ENCODE data around the gene ZNRF1.

The ZNRF1 gene

GRCh38 chr16:75027520-75028300, 28.9 kb downstream of the ZNRF1 start:
- no peak for DNase-seq (ENCODE audit: low read depth)

- DNase-seq (ENCODE audit: low read depth) = no peak
These were observed 29.8 kb downstream of the ZNRF1 start for GRCh38 chr16:75028544-75029135.

DNA sequence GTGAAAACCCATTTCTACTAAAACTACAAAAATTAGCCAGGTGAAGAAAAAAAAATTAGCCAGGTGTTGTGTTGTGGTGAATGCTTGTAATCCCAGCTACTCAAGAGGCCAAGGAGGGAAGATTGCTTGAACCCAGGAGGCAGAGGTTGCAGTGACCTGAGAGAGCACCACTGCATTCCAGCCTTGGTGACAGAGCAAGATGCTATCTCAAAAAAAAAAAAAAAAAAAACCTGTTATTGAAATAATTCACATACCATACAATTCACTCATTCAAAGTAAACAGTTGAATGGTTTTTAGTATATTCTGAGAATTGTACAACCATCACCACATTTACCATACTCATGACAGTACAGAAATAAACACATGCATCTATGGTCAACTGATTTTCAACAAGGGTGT, 31.0 kb downstream of the ZNRF1 start:
- no peak for DNase-seq (ENCODE audit: low read depth)

DNA sequence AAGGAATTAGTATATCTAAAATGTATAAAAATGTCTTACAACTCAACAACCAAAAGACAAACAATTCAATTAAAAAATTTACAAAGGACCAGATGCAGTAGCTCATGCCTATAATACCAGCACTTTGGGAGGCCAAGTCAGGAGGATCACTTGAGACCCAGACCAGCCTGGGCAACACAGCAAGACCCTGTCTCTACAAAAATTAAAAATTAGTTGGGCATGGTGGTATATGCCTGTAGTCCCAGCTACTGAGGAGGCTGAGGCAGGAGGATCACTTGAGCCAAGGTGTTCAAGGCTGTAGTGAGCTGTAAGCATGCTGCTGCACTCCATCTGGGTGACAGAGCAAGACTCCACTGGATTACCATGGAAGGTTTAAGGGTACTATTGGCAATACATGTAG, 33.8 kb downstream of the ZNRF1 start:
- DNase-seq (ENCODE audit: low read depth) = no peak

GRCh38 chr16:75035410-75035968, 36.7 kb downstream of the ZNRF1 start:
- no peak for DNase-seq (ENCODE audit: low read depth)

DNA sequence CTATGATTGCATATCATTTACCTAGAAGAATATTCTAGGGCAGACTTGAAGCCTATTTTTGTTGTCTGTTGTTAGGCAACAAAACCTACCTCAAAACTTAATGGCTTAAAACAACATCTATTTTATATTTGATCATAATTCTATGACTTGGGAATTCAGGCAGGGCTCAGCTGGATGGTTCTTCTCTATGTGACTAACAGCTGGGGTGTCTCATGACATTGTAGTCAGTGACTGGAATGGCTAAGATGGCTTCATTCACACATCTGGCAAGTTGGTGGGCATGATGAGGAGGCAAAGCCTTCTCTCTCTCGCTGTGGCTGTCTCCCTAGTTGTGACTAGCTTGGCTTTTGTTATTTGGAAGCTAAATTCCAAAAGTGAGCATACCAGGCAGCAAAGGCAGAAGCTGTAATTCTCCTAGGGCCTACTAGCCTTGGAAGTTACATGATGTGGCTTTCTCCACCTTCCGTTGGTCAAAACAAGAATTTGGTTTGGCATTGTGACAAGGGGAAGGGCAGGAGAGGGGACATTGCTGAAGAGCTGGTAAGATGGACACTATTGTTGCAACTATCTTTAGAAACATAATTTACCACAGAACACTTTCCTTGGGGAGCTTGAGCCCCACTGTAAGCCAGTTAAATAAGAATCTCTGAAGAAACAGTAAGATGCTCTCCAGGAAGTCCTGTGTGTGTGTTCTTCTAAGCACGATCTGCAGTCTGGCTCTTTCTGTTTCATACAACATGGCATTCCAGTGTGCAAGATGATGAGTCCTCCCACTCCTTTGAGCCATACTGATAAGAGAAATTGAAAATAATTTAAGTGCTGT, 39.4 kb downstream of the ZNRF1 start:
- DNase-seq (ENCODE audit: low read depth) = no peak

DNA sequence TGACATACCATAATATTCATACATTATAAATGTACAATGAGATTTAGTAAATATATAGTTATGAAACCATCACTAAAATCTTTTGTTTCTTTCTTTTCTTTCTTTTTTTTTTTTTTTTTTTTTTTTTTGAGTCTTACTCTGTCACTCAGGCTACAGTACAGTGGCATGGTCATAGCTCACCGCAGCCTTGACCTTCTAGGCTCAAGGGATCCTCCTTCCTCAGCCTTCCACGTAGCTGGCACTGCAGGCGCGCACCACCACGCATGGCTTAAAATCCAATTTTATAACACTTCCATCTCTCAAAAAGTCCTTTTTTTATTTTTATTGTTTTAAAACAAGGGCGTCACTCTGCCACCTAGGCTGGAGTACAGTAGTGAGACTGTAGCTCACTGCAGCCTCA, 41.1 kb downstream of the ZNRF1 start:
- DNase-seq (ENCODE audit: low read depth) = no peak

- no peak for DNase-seq (ENCODE audit: low read depth)
These were observed 43.8 kb downstream of the ZNRF1 start for GRCh38 chr16:75042426-75043174.

DNA sequence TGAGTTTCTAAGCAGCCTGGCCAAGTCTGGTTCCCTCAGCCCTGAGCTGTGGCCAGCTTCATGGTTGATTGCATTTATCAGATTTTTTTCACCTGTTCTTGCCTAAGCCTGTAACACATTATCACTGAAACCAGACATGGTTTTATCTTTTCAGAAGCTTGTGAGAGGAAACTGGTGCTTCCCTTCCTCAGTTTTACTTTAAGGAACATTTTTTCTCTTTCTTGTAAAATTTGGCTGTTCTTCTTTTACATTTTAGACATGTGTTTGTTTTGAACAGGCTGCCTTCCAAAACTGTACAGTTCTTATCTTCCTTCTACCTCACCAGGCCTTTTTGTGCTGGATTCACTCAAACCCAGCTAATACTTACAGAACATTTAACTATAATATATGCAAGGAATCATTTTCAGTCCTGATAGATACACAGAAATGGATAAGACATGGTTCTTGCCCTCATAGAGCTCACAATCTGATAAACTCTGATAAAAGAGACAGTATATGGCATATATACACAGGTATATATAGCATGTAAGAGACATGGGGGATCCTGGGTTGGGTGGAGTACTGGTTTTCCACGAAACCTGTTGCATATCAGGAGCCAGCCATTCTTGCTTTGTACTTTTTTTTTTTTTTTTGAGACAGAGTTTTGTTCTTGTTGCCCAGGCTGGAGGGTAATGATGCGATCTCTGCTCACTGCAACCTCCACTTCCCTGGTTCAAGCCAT, 44.5 kb downstream of the ZNRF1 start:
- no peak for DNase-seq (ENCODE audit: low read depth)

GRCh38 chr16:75044800-75045361, 46.1 kb downstream of the ZNRF1 start:
- no peak for DNase-seq (ENCODE audit: low read depth)

DNA sequence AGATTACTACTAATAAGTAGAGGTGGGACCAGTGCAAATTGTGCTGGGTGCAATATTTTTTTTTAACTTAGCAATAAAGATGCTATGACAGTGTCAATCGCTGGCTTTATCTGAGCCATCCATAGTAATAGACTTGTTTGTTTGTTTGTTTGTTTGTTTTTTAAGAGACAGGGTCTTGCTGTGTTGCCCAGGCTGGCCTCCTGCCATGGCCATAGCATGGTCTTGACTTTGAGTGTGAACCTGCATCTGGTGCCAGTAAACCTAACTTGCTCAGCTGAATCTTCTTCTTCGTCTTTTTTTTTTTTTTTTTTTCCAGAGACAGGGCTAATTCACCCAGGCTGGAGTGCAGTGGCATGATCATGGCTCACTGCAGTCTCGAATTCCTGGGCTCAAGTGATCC, 46.6 kb downstream of the ZNRF1 start:
- DNase-seq (ENCODE audit: low read depth) = no peak

- no peak for DNase-seq (ENCODE audit: low read depth)
These were observed 49.2 kb downstream of the ZNRF1 start for GRCh38 chr16:75048054-75048453.

DNA sequence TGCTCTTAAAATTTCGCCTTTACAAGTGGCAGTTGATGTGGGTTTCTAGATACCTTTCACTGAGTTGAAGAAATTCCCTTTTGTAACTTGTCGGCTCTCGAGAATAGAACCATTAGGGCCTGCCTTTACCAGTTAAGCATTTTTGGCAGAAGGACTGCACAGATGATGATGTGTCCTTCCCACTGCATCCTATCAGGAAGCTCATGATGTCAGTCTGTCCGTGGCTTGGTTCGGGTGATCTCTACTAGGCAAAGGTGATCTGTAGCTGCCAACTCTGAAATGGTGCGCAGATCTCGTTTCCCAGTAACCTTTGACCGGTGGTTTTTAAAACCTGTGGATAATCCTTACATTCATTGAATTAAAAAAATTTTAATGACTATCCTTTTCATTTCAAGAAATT, 49.7 kb downstream of the ZNRF1 start:
- no peak for DNase-seq (ENCODE audit: low read depth)

- DNase-seq (ENCODE audit: low read depth) = no peak
These were observed 53.8 kb downstream of the ZNRF1 start for GRCh38 chr16:75052481-75053202.

DNA sequence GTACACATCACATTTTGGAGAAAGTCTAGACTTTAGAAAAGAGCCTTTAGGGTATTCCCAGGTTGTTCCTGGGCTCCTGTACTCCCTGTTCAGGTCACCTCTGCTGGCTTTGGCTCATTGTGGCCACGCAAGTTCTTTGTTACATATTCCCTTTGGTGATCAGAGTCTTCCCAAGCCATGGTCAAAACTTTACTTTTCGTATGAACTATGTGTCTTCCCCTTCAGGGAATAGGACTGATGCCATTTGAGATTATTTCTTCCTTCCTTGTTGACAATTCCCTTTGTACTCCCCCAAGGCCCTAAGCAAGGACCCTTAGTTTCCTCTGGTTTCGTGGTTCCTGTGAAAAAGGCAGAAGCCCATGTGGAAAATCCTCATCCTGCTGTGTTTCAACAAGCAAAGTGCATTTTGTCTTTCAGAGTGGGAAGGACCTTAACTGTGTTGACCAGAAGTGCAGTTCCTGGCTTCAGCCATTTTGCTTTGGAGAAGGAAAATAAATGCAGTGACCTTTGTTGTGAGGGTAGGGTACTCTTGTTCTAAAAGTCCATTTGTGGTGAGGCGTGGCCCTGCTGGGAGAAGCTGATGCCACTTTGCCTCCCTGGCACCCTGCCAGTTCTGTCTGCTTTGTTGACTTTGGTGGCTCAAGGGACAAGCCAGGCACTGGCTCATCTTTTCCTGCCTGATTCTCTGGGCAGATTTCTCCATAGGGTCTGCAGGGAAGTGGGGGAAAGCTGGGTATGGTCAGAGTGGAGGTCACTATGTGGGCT, 55.1 kb downstream of the ZNRF1 start:
- no peak for DNase-seq (ENCODE audit: low read depth)

DNA sequence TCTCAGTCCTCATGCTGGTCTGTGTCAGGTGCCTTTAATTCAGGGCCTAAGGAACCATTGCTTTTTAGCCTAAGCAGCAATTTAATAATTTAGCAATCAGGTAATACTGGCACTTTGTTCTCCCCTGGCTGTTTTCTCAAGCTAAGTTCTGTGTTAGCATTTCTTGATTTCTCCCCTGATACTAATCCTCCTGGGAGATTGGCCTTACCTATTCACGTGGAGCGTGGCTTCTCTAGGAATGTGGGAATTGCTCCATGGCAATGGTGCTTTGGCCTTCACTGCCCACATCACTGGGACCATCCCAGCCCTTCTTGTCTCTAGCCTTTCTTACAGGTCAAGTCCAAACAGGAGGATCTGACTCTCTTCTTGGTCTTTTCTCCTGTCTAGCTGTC, 55.7 kb downstream of the ZNRF1 start:
- DNase-seq (ENCODE audit: low read depth) = no peak

- DNase-seq (ENCODE audit: low read depth) = no peak
These were observed 60.0 kb downstream of the ZNRF1 start for GRCh38 chr16:75058806-75059205.

DNA sequence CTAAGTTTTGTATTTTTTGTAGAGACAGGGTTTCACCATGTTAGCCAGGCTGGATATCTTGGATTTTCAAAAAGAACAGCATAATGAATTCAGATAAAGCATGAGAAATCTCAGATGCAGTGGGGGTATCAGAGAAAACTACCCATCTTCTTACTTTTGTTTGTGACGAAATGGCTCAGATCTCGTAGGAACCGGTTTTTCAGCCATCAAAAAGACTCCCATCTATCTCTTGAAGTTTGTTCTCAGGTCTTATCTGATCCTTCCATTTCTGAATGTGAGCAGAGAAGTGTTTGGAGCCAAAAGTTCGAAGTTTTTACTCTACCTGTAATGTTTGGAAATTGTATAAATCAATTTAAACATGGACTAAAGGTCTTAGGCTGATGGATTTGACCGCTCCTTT, 60.6 kb downstream of the ZNRF1 start:
- no peak for DNase-seq (ENCODE audit: low read depth)

GRCh38 chr16:75060723-75061122, 61.9 kb downstream of the ZNRF1 start:
- no peak for DNase-seq (ENCODE audit: low read depth)

GRCh38 chr16:75061669-75062068, 62.8 kb downstream of the ZNRF1 start:
- DNase-seq (ENCODE audit: low read depth) = no peak

All from activated T-cell treated with anti-CD3 and anti-CD28 coated beads for 1 hour (primary cell).